C4-2B (cell line): Measurements from ENCODE around the gene HPCAL1.
A peak's percentile ranks its signal among the peaks of the same experiment; 100 is the strongest.

ENCODE experiments used
- H3K27ac ChIP-seq: fragments of 450-650 bp; 2 replicates; pipeline ENCODE4 v1.5.1; 2017
- CTCF ChIP-seq: fragments of 450-650 bp; conservative IDR thresholded peaks from 2 replicates; pipeline ENCODE4 v1.5.1; 2017; ENCODE audit warnings: mild to moderate bottlenecking
- ZFX ChIP-seq: fragments of 450-650 bp; IDR thresholded peaks from 2 replicates; pipeline ENCODE4 v1.6.1; 2017

The HPCAL1 gene

DNA sequence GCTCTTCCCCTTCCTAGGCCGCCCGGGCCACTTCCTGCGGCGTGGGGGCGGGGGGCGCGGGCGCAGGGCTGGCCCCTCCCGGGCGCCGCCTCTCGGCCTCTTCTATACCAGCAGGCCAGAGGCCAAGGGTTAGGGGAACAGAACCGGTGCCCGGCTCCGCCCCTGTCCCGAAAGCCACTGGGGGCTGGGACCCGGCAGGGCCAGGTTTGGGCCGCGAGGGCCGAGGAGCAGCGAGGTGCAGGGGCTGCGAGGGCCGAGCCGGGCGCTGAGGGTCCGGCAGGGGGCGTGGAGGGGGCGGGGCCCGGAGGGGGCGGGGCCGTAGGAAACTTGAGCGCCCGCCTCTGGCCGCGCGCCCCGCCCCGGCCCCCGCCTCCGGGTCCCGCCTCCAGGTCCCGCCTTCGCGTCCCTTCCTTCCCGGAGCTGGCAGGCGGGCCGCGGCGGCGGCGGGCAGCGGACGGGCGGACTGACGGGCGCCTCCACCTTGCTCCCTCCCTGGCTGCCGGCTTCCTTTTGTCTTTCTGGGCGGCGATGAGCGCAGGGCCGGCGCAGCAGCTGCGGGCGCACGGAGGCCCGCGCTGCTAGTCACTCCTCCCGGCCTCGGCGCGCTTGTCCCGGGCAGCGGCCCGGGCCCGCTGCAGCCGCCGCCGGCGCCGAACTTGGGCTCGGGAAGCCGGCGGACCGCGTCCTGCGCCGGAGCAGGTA lies at the start of gene HPCAL1:
Gene HPCAL1 (plus strand): TSS at position 426 of the 702 bp plus-strand sequence. CDS start 116,854 bp downstream, outside the sequence.
- peak within 1 kb of the TSS; percentile 71 for H3K27ac ChIP-seq
- TF ChIP-seq CTCF (peak; percentile 65), ZFX (peak; percentile 75)

- no peak overlapping the region for H3K27ac ChIP-seq
- TF ChIP-seq ZFX (no peak), CTCF (no peak)
Observed at GRCh38 chr2:10253596-10254372, 48.9 kb upstream of the HPCAL1 start.

DNA sequence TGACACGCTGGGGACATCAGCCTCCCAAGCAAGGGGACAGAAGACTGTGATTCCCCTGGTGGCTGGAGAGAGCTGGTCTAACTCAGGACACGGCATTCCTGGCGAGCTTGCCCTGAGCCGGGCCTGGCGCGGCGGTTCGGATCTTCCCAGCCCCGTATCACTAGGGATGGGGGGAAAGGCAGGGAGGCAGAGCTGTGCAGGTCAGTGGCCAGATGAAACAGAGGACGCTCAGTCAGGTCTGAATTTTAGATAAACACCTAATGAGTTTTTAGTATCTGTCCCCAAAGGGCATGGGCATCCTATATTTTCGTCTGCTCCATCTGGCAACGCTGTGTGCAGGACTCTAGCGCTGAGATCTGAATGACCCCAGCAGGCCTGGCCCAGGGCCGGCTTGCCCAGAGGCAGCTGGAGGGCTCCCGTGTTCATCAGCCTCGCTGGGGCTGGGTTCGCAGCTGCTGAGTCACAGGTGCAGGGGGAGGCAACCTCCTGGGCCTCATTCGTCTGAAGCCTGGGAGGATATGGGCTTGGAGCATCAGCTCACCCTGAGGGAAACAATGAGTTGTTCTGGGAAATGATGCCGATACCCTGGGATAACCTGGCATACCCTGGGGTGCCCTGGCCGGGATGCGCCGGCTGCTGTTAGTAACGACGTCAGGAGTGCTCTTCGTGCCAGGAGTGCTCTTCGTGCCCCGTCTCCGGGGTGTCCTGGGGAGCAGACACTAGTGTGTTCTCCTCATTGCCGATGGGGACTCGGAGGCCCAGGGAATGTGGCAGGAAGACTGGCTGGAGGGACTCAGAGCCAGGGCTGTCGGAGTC lies 48.1 kb upstream of the HPCAL1 start:
- TF ChIP-seq ZFX: no peak
- TF ChIP-seq CTCF: no peak
- no peak overlapping the region for H3K27ac ChIP-seq

DNA sequence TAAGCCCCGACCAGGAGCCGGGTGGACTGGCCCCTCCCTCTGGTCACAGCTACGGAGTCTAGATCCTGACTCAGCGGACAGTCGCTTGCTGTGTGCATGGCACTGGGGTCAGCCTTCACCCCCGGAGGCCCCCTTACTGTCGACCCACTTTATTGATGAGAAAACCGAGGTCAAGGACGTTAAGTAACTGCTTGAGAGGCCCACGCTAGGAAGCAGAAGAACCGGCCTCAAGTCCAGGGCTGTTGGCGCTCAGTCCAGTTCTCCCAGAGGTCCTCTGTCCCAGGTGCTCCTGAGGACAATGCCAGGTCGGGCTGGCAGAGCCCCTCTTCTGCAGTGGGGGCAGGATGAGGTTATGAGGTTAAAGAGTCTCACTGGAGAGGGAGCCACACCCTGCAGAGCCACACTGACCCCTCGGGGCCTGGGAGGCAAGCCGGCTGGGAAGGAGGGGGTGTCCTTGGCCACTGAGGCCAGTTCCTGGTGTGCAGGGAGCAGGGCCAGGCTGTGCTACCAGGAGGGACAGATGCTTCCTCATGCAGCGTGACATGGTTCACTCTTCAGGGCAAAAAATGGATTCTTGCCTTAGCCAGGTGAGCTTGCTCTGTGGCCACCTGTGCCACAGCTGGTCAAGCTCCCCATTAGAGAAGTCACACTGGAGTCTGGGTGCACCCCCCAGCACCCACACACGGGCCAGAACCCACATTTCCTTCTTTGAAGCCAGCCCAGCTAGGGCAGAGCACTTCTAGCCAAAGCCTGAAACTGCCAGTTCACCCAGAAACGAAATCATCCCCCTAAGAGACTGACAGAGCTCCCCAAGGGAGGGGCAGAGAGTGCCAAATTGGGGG lies 47.3 kb upstream of the HPCAL1 start:
- TF ChIP-seq CTCF (no peak), ZFX (no peak)
- no peak overlapping the region for H3K27ac ChIP-seq

DNA sequence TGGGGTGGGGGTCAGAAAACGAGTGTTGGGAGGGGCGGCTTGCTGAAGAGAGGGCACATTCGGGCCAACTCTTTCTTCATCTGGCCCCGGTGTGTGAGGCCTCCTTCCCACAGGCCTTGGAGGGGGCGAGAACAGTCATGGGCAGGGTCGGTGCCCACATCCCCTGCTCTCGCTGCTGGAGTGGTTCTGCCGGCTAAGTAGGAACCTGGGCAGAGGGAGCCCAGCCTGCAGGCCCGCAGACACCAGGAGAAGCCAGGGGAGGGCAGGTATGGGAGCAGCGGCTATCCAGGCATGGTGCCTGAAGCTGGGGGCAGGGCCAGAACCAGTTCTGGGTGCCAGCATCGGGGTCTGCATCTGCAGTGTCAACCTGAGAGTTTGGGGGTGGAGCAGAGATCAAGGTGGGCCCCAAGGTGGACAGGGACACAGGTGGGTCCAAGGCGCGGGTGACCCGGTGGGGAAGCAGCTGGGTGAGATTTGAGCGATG lies 46.6 kb upstream of the HPCAL1 start:
- H3K27ac ChIP-seq: no peak overlapping the region
- no peak for TF ChIP-seq ZFX
- TF ChIP-seq CTCF: no peak

DNA sequence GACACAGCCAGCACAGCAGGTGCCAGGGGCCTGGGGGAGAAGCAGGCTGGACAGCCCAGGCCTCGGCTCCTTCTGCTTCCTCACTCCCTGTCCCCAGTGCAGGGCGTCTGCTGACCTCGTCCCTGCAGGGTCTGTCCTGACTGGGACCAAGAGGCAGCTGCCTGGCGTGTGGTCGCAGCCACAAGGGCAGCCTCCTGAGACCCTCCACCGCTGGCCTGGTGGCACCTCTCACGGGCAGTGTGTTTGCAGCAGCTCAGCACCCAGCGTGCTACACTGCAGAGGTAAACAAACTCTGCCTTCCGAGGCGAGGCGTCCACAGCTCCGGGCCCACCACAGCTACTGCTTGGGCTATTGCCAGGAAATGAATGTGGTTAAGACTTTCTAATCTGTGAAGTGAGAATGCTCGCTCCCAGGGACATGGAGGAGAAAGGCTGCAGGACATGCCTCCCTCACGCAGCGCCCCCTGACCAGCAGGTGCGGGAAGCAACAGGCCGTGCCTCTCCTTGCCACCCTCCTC lies 46.1 kb upstream of the HPCAL1 start:
- no peak for TF ChIP-seq ZFX
- no peak for TF ChIP-seq CTCF
- no peak overlapping the region for H3K27ac ChIP-seq
